Gastroesophageal sphincter (tissue), 4 donors: ENCODE data around the gene ELP4. TPM values are rescaled to one million over a fixed set of nuclear protein-coding genes. Genes with fewer than 3 reads are reported as not detected.
"Not testable (repeated sequence)": the region's sequence is repeated elsewhere in the genome, so short reads cannot be mapped to it uniquely, and the experiment has no call there.

Source experiments
- ATAC-seq: fragments of 150-250 bp; one replicate; pipeline ENCODE4 v1.9.1; 2016; ENCODE audit warnings: mild to moderate bottlenecking, moderate library complexity
- H3K27ac ChIP-seq, 4 donors: fragments of 200-600 bp; sonication (generic) in 3 of 4; 1 replicate in 3 of 4; 2 replicates in 1 of 4; pipeline ENCODE4 v1.5.1; 2016 to 2019
- H3K27me3 ChIP-seq: fragments of 200-600 bp; sonication (generic); one replicate; pipeline ENCODE4 v1.5.1; 2019
- H3K36me3 ChIP-seq, 2 donors: fragments of 200-600 bp; sonication (generic); one replicate each; pipeline ENCODE4 v1.5.1; 2019; ENCODE audit warnings: control low read depth in 1 of 2
- H3K4me1 ChIP-seq, 3 donors: fragments of 200-600 bp; sonication (generic); 1 replicate in 2 of 3; 2 replicates in 1 of 3; pipeline ENCODE4 v1.5.1; 2016 to 2019; ENCODE audit warnings: control low read depth in 2 of 3
- H3K4me3 ChIP-seq, 2 donors: fragments of 200-600 bp; sonication (generic); one replicate each; pipeline ENCODE4 v1.5.1; 2019; ENCODE audit warnings: mild to moderate bottlenecking in 1 of 2, moderate library complexity in 1 of 2
- H3K9me3 ChIP-seq, 3 donors: fragments of 200-600 bp; sonication (generic); one replicate each; pipeline ENCODE4 v1.5.1; 2017 to 2019; ENCODE audit warnings: control low read depth in 2 of 3
- EP300 ChIP-seq: sonication (generic); formaldehyde crosslinking; IDR thresholded peaks from one replicate; pipeline ENCODE4 v1.6.1; 2017; ENCODE audit warnings: antibody characterized with exemption, mild to moderate bottlenecking
- POLR2A ChIP-seq, 2 donors: fragments of 450-650 bp; IDR thresholded peaks; one replicate each; pipeline ENCODE4 v1.6.1; 2017; ENCODE audit warnings: antibody characterized with exemption in 2 of 2, mild to moderate bottlenecking in 2 of 2, moderate library complexity in 1 of 2
- POLR2AphosphoS5 ChIP-seq: sonication (generic); formaldehyde crosslinking; IDR thresholded peaks from one replicate; pipeline ENCODE4 v1.6.1; 2017; ENCODE audit warnings: antibody characterized with exemption
- WGBS, 2 donors: methylation state at CpG; one replicate each; pipeline ENCODE4 v1.1.5; 2018; ENCODE audit warnings: low coverage in 1 of 2; 5-methylcytosine and 5-hydroxymethylcytosine counted together
- total RNA-seq, 4 donors: library from RNA; depleted of rRNA; stranded (reverse); fragments of >200 nt; gene quantifications; one replicate each; pipeline ENCODE4 v1.1.0, GENCODE V29; 2016
- TF ChIP-seq, protein P1 (sequence below), 4 experiments: fragments of 200-600 bp in 2 of 4; fragments of 450-650 bp in 2 of 4; sonication (generic) in 1 of 4; IDR thresholded peaks; one replicate each; pipeline ENCODE4 v1.5.1; 2017 to 2019; ENCODE audit warnings: antibody characterized with exemption in 4 of 4, mild to moderate bottlenecking in 2 of 4, moderate library complexity in 2 of 4

Gene ELP4
- total RNA-seq, 4 donors from 2014 or later, result 20.6 to 33.8 (median 31.6) TPM

DNA sequence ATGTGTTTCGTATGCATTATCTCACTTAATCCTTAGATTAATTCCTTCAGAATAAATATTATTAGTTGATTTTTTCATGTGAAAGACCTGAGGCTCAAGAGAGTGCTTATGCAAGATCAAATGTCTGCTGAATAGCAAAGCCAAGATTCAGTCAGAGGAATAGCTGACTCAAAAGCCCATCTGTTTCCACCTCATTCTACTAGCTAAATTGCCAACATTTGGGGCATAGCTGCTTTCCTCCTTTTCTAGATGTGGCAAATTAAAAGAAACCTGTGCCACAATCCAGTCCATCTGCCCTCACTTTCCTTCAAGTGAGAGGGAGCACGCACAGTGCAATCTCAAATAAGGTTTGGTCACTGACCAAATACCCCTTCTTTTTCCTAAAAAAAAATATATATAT lies 180.5 kb downstream of the ELP4 start:
- 77 to 85% methylated on average over 2 of the region's 2 CpGs for WGBS, 2 donors
- no peaks in the 10 kb centered on the region for H3K27me3 ChIP-seq
- no peaks in the 10 kb centered on the region for H3K36me3 ChIP-seq
- no peak overlapping the region for H3K4me3 ChIP-seq
- no peak for ATAC-seq
- TF ChIP-seq, protein P1, sequence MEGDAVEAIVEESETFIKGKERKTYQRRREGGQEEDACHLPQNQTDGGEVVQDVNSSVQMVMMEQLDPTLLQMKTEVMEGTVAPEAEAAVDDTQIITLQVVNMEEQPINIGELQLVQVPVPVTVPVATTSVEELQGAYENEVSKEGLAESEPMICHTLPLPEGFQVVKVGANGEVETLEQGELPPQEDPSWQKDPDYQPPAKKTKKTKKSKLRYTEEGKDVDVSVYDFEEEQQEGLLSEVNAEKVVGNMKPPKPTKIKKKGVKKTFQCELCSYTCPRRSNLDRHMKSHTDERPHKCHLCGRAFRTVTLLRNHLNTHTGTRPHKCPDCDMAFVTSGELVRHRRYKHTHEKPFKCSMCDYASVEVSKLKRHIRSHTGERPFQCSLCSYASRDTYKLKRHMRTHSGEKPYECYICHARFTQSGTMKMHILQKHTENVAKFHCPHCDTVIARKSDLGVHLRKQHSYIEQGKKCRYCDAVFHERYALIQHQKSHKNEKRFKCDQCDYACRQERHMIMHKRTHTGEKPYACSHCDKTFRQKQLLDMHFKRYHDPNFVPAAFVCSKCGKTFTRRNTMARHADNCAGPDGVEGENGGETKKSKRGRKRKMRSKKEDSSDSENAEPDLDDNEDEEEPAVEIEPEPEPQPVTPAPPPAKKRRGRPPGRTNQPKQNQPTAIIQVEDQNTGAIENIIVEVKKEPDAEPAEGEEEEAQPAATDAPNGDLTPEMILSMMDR (IDR thresholded peaks at IDR 0.05), result no peak
- TF ChIP-seq POLR2AphosphoS5 (no peak), EP300 (no peak), POLR2A (IDR thresholded peaks at IDR 0.05) (no peak)
- no peaks in the 10 kb centered on the region for H3K9me3 ChIP-seq
- no peak overlapping the region for H3K27ac ChIP-seq
- no peaks in the 10 kb centered on the region for H3K4me1 ChIP-seq

DNA sequence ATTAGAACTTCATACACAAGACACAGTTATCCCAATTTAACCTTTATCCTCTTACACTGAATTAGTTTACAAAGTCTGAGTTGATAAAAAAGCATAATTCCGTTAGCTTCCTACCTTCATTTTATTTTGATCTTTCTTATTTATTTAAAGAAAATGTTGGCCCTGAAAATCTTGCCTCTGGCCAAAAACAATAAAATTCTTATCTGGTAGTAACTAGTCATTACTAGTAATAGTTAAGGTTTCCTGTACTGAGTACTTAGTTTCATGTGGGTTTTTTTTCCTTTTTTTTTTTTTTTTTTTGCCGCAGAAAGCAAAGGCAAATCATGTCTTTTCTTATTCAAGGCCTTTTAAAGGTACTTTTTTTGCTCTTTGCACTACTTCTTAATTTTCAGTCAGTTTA lies 180.9 kb downstream of the ELP4 start:
- ATAC-seq, result no peak
- WGBS, 2 donors, result 60 to 70% methylated on average over 1 to 2 of the region's 2 CpGs

DNA sequence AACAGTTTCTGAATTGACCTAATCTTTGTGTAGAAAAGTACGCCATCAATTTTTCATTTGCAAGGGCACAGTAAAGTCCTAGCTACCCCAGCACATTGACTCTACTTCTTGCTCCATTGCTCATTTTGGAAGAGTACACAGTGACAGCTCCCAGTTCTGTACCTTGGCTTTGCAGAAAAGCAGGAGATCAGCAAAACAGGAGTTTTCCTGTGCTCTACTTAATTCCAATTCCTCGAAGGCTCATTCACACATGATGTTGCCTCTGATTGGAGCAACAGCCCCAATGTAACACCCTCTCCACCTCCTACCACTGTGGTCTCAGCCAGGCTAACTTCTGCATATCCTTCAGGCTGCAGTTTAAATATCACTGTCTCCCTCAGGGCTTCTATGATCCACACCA lies 182.9 kb downstream of the ELP4 start:
- no peaks in the 10 kb centered on the region for H3K9me3 ChIP-seq
- H3K4me3 ChIP-seq, result no peak overlapping the region
- TF ChIP-seq POLR2A (IDR thresholded peaks at IDR 0.05), result no peak
- TF ChIP-seq POLR2AphosphoS5, result no peak
- no peak for TF ChIP-seq EP300
- TF ChIP-seq, protein P1 (IDR thresholded peaks at IDR 0.05), result no peak
- 80 to 100% methylated on average over 1 to 2 of the region's 2 CpGs for WGBS, 2 donors
- H3K36me3 ChIP-seq, result no peaks in the 10 kb centered on the region
- H3K27ac ChIP-seq, result no peak overlapping the region
- ATAC-seq, result no peak
- no peaks in the 10 kb centered on the region for H3K4me1 ChIP-seq
- H3K27me3 ChIP-seq, result no peaks in the 10 kb centered on the region

More for the DNA sequence above, 180.9 kb downstream of the ELP4 start:
- H3K36me3 ChIP-seq, result no peaks in the 10 kb centered on the region
- no peaks in the 10 kb centered on the region for H3K4me1 ChIP-seq
- H3K27ac ChIP-seq, result no peak overlapping the region
- no peaks in the 10 kb centered on the region for H3K9me3 ChIP-seq
- no peaks in the 10 kb centered on the region for H3K27me3 ChIP-seq
- no peak overlapping the region for H3K4me3 ChIP-seq
- TF ChIP-seq POLR2A (IDR thresholded peaks at IDR 0.05), result no peak
- TF ChIP-seq POLR2AphosphoS5, result no peak
- TF ChIP-seq, protein P1 (IDR thresholded peaks at IDR 0.05), result no peak
- TF ChIP-seq EP300, result no peak

DNA sequence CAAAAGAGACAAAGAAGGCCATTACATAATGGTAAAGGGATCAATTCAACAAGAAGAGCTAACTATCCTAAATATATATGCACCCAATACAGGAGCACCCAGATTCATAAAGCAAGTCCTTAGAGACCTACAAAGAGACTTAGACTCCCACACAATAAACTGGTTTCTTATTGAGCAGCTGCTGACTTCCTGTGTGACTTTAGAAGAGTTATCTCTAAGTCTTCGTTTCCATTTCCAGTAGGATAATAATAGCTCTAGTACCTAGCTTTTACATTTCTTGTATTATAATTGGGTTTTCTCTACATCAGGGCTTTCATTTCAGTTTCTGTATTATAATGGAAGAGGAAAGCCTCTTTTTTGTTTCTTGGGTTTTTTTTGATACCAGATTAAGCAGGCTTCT lies 187.5 kb downstream of the ELP4 start:
- not testable (repeated sequence) for H3K9me3 ChIP-seq, H3K36me3 ChIP-seq, H3K4me1 ChIP-seq, H3K27me3 ChIP-seq, H3K4me3 ChIP-seq, H3K27ac ChIP-seq, ATAC-seq
- WGBS, 2 donors, result 38 to 88% methylated on average over 1 of the region's 1 CpG

DNA sequence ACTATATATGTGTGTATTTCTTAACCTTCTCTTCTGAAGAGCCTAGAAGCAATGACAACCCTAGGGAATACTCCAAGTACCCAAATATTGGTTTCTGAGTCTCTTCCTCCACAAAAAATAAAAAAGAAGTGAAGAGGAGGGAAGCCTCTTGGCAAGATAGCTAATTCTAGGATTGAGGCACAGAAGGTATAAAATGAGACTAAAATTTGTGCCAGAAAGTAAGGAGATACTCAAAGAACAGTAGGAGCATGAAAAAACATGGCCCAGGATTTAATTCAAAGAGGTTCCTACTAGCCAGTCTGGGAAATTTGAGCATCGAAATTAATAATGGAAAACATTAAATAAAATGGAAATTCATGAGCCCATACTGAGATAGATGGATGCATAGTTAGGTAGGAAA lies 189.5 kb downstream of the ELP4 start:
- Histone ChIP-seq H3K4me3 (no peak overlapping the region), H3K4me1 (no peaks in the 10 kb centered on the region), H3K27me3 (no peaks in the 10 kb centered on the region), H3K27ac (no peak overlapping the region), H3K9me3 (no peaks in the 10 kb centered on the region), H3K36me3 (no peaks in the 10 kb centered on the region)
- ATAC-seq, result no peak
- TF ChIP-seq, protein P1 (IDR thresholded peaks at IDR 0.05), result no peak
- no peak for TF ChIP-seq EP300
- TF ChIP-seq POLR2AphosphoS5, result no peak
- no peak for TF ChIP-seq POLR2A (IDR thresholded peaks at IDR 0.05)
- 88 to 93% methylated on average over 1 of the region's 1 CpG for WGBS, 2 donors
